Endometrial microvascular endothelial cells (primary cell): ENCODE measurements around the gene FFAR2. TPM values are rescaled to one million over a fixed set of nuclear protein-coding genes. Genes with fewer than 3 reads are reported as not detected.
"Not testable (repeated sequence)": the region's sequence is repeated elsewhere in the genome, so short reads cannot be mapped to it uniquely, and the experiment has no call there.

Experiments used
- in situ Hi-C: cut with HindIII; loops from 2 replicates; pipeline ENCODE4 v1.10.0; 2017; ENCODE audit warnings: low sequenced_read_pairs, low pct_unique_long_range_greater_than_20kb; ENCODE audit errors: inconsistent ontology term
- total RNA-seq: library from RNA; depleted of rRNA; stranded (reverse); fragments of >200 nt; gene quantifications from one replicate; pipeline ENCODE4 v1.2.3, GENCODE V29; 2015; ENCODE audit errors: inconsistent ontology term

Gene FFAR2
- not detected for total RNA-seq

GRCh38 chr19:35447606-35448469 is at the start of gene FFAR2:
TSS of gene FFAR2 (plus strand) at chr19:35448257. CDS start at chr19:35449715, 1,458 bp downstream.
- in situ Hi-C loops, result no loop called here

GRCh38 chr19:35398570-35398969 is 49.5 kb upstream of the FFAR2 start:
- in situ Hi-C loops, result no loop called here

GRCh38 chr19:35399231-35399630 is 48.8 kb upstream of the FFAR2 start:
- in situ Hi-C loops, result no loop called here

DNA sequence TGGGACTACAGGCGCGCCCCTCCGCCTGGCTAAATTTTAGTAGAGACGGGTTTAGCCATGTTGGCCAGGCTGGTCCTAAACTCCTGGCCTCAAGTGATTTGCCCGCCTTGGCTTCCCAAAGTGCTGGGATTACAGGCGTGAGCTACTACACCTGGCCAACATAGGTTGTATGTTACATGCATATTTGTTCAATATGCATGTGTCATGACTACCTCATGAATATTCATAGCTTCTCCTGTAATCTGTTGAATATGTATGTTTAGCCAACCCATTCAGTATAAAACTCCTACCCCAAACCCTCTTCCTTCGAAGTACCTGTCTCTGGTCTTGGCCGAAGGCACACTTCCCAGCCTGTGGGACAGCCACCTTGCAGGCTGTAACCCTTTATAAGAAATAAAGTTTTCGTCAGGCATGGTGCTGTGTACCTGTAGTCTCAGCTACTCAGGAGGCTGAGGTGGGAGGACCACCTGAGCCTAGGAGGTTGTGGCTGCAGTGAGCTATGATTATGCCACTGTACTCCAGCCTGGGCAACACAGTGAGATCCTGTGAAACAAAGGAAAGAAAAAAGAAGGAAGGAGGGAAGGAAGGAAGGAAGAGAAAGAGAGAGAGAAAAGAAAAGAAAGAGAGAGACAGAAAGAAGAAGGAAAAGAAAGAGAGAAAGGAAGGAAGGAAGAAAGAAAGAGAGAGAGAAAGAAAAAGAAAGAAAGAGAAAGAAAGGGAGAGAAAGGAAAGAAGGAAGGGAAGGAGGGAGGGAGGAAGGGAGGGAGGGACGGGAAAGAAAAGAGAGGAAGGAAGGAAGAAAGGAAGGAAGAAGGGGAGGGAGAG is 47.9 kb upstream of the FFAR2 start:
- in situ Hi-C loops, result no loop called here

- in situ Hi-C loops, result no loop called here
These were observed 47.3 kb upstream of the FFAR2 start for GRCh38 chr19:35400773-35401100.

- in situ Hi-C loops, result not testable (repeated sequence)
These were observed 46.6 kb upstream of the FFAR2 start for GRCh38 chr19:35401416-35401815.

GRCh38 chr19:35403116-35403760 is 44.8 kb upstream of the FFAR2 start:
- in situ Hi-C loops, result no loop called here

GRCh38 chr19:35404879-35405622 is 43.0 kb upstream of the FFAR2 start:
- in situ Hi-C loops, result no loop called here

- in situ Hi-C loops, result no loop called here
These were observed 40.4 kb upstream of the FFAR2 start for GRCh38 chr19:35407619-35408018.

DNA sequence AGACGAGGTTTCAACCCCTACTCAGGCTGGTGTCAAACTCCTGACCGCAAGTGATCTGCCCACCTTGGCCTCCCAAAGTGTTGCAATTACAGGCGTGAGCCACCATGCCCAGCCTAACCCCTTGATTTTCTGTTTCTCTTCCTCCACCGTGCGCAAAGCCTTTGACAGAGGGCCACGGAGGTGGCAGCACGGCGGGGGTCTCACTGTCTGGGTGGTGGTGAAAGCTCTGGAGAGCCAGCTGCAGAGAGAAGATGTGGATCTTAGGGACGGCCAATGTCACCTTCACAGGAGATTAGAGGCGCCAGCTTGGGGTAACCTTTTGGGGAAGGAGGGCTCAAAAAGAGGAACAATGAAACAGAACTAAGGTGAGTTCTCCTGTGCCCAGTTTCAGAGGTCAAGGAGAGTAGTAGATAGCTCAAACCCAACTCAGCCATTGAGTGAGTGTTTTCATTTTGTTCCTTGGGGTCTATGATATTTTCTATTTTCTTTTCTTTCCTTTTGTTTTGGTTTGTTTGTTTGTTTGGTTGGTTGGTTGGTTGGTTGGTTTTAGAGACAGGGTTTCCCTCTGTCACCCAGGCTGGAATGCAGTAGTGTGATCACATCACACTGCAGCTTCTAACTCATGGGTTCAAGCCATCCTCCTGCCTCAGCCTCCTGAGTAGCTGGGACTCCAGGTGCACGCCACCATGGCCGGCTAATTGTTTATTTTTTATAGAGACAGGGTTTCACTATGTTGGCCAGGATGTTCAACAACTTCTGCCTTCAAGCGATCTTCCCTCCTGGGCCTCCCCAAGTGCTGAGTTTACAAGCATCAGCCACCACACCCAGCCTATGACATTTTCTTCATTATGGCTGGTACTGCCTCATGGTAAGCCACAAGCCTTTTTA is 39.5 kb upstream of the FFAR2 start:
- in situ Hi-C loops, result no loop called here

GRCh38 chr19:35409191-35409590 is 38.9 kb upstream of the FFAR2 start:
- in situ Hi-C loops, result no loop called here

- in situ Hi-C loops, result no loop called here
These were observed 37.6 kb upstream of the FFAR2 start for GRCh38 chr19:35410487-35410886.

GRCh38 chr19:35414442-35414841 is 33.6 kb upstream of the FFAR2 start:
- in situ Hi-C loops, result no loop called here

GRCh38 chr19:35416331-35416730 is 31.7 kb upstream of the FFAR2 start:
- in situ Hi-C loops, result no loop called here

DNA sequence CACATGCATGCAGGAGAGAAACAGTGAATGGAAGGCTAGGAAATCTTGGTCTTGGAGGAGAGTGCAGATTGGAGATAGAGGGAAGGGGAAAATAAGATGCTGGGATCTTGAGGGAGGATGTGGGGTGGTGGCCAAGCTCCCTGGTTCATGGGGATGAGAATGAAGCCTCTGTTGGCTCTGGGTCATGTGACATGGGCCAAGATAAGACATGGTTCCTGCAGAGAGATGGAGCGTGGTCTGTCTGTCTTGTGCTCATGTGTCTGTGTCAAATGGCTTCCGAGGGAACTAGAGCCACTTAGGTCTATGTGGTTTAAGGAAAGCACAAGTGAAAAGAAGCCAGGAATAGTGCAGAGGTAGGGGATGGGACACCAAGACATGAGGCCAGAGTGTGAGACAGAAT is 30.8 kb upstream of the FFAR2 start:
- in situ Hi-C loops, result no loop called here

DNA sequence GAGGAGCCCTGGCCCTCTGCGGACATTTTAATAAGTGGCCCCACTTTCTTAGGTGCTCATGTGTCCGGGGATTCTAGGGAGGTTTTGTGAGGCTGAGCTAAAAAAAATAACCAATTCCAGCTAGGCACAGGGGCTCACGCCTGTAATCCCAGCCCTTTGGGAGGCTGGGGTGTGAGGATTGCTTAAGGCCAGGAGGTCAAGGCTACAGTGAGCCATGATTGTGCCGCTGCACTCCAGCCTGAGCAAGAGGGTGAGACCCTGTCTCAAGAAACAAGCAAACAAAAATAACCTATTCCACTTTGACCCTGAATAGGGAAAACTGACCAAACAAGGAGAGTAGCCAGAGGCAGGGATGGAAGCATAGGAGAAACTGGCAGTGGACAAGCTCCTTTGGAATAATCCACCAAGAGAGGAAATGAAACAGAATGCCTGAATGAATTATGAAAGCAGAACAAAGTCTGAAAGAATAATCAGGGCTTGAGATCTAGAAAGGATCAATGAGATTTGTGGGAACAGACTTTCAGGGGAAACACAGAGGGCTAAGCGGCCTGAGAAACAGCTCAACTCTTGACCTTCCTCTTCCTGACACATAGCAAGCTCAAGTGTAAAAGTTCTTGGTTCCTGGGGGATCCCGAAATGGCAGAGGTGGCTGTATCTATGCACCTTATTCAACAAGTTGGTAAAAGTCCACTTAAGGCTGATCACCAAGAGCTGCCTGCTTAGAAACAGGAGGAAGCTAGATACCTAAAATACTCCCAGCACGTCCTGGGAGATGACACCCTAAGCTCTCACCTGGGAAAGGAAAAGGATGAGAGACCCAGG is 30.1 kb upstream of the FFAR2 start:
- in situ Hi-C loops, result no loop called here

- in situ Hi-C loops, result no loop called here
These were observed 29.0 kb upstream of the FFAR2 start for GRCh38 chr19:35419046-35419445.
